A673 (cell line): ENCODE data around the gene PTPN12.

ENCODE experiments used
- EZH2 ChIP-seq: fragments of 200-600 bp; sonication (generic); IDR thresholded peaks from 2 replicates; pipeline ENCODE4 v1.6.1; 2017; ENCODE audit warnings: borderline replicate concordance, low read depth, mild to moderate bottlenecking, mixed read lengths, antibody characterized with exemption, low read length; ENCODE audit not compliant: poor library complexity, severe bottlenecking
- TF ChIP-seq, protein P1 (sequence below): fragments of 300-800, 200-600 bp; sonication (generic); conservative IDR thresholded peaks from 2 replicates; pipeline ENCODE4 v1.5.1; 2017; ENCODE audit warnings: low read depth, mild to moderate bottlenecking, antibody characterized with exemption, low read length, moderate library complexity, mixed read lengths

DNA sequence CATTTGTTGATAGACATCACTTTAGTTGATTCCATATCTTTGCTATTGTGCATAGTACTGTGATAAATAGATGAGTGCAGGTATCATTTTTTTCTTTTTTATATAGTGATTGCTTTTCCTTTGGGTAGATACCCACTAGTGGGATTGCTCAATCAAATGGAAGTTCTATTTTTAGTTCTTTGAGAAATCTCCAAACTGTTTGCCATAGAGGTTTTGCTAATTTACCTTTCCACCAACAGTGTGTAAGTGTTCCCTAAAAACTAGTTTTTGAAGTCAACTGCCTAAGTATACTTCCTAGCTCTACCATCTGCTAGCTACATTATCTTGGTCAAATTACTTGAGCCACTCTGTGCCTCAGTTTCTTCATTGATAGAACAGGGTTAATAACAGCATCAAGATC lies 127.6 kb downstream of the PTPN12 start:
- TF ChIP-seq, protein P1, sequence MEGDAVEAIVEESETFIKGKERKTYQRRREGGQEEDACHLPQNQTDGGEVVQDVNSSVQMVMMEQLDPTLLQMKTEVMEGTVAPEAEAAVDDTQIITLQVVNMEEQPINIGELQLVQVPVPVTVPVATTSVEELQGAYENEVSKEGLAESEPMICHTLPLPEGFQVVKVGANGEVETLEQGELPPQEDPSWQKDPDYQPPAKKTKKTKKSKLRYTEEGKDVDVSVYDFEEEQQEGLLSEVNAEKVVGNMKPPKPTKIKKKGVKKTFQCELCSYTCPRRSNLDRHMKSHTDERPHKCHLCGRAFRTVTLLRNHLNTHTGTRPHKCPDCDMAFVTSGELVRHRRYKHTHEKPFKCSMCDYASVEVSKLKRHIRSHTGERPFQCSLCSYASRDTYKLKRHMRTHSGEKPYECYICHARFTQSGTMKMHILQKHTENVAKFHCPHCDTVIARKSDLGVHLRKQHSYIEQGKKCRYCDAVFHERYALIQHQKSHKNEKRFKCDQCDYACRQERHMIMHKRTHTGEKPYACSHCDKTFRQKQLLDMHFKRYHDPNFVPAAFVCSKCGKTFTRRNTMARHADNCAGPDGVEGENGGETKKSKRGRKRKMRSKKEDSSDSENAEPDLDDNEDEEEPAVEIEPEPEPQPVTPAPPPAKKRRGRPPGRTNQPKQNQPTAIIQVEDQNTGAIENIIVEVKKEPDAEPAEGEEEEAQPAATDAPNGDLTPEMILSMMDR, result no peak
- no peak for TF ChIP-seq EZH2
